ENCODE measurements around the gene ERGIC1. TPM values are rescaled to one million over a fixed set of nuclear protein-coding genes. Genes with fewer than 3 reads are reported as not detected.

The ERGIC1 gene
- polyA plus RNA-seq, 1 donor from 2014 or later, result 59.1 TPM

GRCh38 chr5:172788771-172789686 lies 45.0 kb upstream of the ERGIC1 start:
- Histone ChIP-seq H3K9ac (ENCODE audit: low read length) (no peak overlapping the region), H3K27me3 (ENCODE audit: insufficient read depth, low read depth, low read length) (no peaks in the 10 kb centered on the region), H2AFZ (ENCODE audit: low read depth, low read length) (no peak overlapping the region), H3K9me3 (ENCODE audit: low read length) (no peaks in the 10 kb centered on the region), H3K4me2 (ENCODE audit: low read length) (no peak overlapping the region), H3K27ac (ENCODE audit: low read length) (no peak overlapping the region), H3F3A (ENCODE audit: insufficient read depth, low read length, poor library complexity, severe bottlenecking) (no peaks in the 10 kb centered on the region), H3K79me2 (replicated peaks; ENCODE audit: insufficient read depth, low read length) (no peaks in the 10 kb centered on the region), H3K4me3 (ENCODE audit: low read length) (no peak overlapping the region), H4K20me1 (ENCODE audit: insufficient read depth) (no peaks in the 10 kb centered on the region), H3K36me3 (ENCODE audit: insufficient read depth, low read length) (no peaks in the 10 kb centered on the region), H3K9me2 (ENCODE audit: insufficient read depth, low read length) (no peaks in the 10 kb centered on the region)
- TF ChIP-seq CTCF (IDR thresholded peaks at IDR 0.05; ENCODE audit: poor library complexity, severe bottlenecking) (no peak), EZH2 (IDR thresholded peaks at IDR 0.05; ENCODE audit: borderline replicate concordance, insufficient read depth, low read length, poor library complexity, severe bottlenecking) (no peak), SMC3 (conservative IDR thresholded peaks at IDR 0.05; ENCODE audit: poor library complexity) (no peak), RAD21 (conservative IDR thresholded peaks at IDR 0.05) (no peak)

- Histone ChIP-seq H2AFZ (ENCODE audit: low read depth, low read length) (no peak overlapping the region), H3K36me3 (ENCODE audit: insufficient read depth, low read length) (no peaks in the 10 kb centered on the region), H3K4me2 (ENCODE audit: low read length) (no peak overlapping the region), H3K79me2 (replicated peaks; ENCODE audit: insufficient read depth, low read length) (no peaks in the 10 kb centered on the region), H3K27ac (ENCODE audit: low read length) (no peak overlapping the region), H3K27me3 (ENCODE audit: insufficient read depth, low read depth, low read length) (no peaks in the 10 kb centered on the region), H3F3A (ENCODE audit: insufficient read depth, low read length, poor library complexity, severe bottlenecking) (no peaks in the 10 kb centered on the region), H3K9me3 (ENCODE audit: low read length) (no peaks in the 10 kb centered on the region), H3K9ac (ENCODE audit: low read length) (no peak overlapping the region), H3K9me2 (ENCODE audit: insufficient read depth, low read length) (no peaks in the 10 kb centered on the region), H4K20me1 (ENCODE audit: insufficient read depth) (no peaks in the 10 kb centered on the region), H3K4me3 (ENCODE audit: low read length) (no peak overlapping the region)
- no peak for TF ChIP-seq SMC3 (conservative IDR thresholded peaks at IDR 0.05; ENCODE audit: poor library complexity)
- TF ChIP-seq CTCF (IDR thresholded peaks at IDR 0.05; ENCODE audit: poor library complexity, severe bottlenecking), result no peak
- no peak for TF ChIP-seq EZH2 (IDR thresholded peaks at IDR 0.05; ENCODE audit: borderline replicate concordance, insufficient read depth, low read length, poor library complexity, severe bottlenecking)
- no peak for TF ChIP-seq MXI1 (conservative IDR thresholded peaks at IDR 0.05; ENCODE audit: poor library complexity, severe bottlenecking)
- no peak for TF ChIP-seq TAF1 (IDR thresholded peaks at IDR 0.05; ENCODE audit: low read depth)
- TF ChIP-seq POLR2AphosphoS5 (IDR thresholded peaks at IDR 0.05), result no peak
- TF ChIP-seq EP300 (conservative IDR thresholded peaks at IDR 0.05; ENCODE audit: poor library complexity, severe bottlenecking), result no peak
- no peak for TF ChIP-seq RAD21 (conservative IDR thresholded peaks at IDR 0.05)
- TF ChIP-seq REST (IDR thresholded peaks at IDR 0.05; ENCODE audit: borderline replicate concordance), result no peak
Measured at GRCh38 chr5:172789687-172790495, 44.2 kb upstream of the ERGIC1 start.
